CD4-positive, alpha-beta T cell treated with Interleukin-17A for 1 hour (primary cell): ENCODE data around the gene DHX8.

ENCODE experiments used
- DNase-seq: peaks from one replicate; pipeline ENCODE4 v3.0.0-alpha.2; 2020

The DHX8 gene

DNA sequence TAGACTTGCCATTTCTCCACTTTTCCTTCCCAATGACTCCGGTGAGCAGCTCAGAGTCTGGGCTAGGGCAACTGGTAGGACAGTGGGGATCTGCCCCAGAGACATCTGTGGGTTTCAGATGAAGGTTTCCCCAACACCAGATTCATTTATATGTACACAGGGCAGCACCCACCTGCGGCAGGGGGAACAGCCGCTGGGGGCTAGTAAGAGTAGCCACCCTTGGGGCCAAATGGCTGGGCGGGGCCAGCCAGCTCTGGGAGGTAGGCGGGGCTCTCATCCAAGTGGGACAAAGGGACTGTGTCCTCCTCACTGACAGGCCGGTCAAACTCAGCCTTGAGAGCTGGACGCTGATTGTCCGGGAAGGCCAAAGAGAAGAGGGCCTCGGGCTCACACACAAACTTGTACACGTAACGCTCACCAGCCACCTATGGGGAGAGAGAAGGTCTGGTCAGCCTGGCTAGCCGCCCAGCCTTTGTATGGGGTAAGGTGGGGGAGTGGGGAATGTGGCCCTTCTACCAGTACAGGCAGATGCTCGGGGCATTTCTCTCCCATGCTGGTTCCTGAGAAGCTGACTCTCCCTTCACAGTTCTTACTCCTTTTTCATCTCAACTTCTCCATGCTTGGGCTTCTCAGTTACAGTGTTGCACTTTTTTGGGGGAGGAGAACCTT lies 44.7 kb downstream of the DHX8 start:
- no peak for DNase-seq

DNA sequence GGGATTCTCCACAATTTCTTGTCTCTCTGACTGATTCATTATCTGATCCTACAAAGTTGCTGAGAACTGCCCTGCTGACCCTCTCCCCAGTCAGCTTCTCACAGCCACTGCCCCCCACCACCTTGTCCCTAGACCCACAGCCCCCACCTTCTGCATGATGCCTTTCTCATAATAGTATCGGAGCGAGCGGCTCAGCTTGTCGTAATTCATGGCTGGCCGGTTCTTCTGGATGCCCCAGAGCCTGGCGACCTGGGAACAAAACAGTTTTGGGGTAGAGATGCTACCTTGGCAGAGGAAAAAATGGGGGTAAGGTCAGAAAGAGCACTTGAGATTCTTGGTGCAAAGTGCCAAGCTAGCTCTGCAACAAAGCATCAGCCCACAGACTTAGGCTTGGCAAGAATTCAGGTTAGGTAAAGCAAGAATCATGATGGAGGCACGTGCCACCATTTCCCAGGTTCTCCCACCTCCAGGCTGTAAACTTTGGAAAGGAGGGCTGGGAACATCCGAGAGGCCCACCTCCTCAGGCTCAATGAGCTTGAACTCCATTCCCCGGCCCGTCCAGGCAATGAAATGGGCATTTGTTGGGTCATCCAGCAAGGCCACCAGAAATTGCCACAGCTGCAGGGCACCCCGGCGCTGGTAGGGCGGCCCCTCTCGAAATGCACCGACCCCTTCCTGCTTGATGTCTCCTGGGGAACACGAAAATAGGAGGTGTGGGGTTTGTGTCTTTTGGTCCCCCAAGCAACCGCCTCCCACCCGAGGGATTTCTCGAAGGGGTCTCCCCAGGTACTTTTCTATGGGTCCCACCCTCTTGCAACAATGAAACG lies 45.4 kb downstream of the DHX8 start:
- no peak for DNase-seq

DNA sequence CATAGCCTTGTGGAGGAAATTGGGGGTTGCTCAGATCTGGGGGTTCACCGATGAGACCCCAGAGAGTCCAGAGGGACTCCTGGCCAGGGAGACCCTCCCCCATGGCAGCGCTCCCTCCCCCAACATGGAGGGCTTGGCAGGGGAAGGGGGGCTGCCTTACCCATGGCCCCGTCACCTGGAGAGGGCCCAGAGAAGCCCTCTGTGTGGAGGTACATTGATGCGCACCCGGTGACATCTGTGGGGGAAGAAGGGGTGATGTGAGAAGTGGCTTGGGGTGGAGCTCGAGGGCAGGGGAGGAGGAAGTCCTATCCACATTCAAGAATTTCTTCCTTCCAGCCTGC lies 46.1 kb downstream of the DHX8 start:
- DNase-seq, result no peak

DNA sequence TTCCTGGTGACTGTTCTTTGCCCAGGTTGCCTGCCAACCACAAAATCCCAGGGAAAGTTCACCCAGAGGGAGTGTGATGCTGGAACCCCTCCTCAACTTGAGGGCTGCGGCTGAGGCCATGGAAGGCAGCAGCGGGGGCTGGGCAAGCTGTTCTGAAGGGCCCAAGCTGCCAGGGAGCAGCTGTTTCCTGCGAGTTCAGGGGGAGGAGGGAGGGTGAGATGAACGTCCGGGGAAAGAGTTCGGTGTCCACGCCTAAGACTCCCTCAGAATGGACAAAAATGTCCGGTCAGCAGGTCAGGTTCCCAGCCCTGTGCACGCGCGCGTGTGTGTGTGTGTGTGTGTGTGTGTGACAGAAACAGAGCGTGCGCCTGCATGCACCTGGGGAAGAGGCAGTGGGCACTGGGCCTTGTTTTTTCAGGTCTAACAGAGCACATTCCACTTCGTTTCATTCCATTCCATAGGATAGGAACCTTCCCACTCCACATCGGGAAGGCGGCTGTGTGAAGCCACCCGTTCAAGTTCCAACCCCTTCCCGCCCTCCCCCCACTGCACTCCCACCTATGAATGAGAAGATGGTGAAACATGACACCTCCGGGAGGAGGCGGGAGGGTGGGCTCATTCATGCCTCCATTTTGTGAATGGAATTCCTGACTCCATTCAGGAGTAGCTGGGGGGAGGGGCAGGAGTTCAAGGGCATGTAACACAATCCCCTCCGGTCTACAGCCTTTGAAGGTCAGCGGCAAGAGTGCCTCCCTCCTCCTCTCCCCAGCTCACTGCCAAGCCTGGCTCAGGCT lies 46.7 kb downstream of the DHX8 start:
- DNase-seq, result no peak

DNA sequence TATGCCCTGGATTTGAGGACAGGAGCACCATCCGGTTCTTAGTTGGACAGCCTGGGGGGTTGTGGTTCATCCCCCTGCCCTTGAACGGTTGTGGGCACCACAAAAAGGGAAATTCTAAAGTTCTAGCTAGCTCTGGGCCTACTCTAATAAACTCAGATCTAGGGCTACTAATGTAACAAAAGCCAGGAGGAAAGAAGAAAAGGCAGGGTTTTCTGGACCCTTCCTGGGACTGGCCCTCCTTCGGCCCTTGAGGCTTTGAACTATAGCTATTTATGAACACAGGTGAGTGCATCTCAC lies 47.3 kb downstream of the DHX8 start:
- DNase-seq, result no peak

DNA sequence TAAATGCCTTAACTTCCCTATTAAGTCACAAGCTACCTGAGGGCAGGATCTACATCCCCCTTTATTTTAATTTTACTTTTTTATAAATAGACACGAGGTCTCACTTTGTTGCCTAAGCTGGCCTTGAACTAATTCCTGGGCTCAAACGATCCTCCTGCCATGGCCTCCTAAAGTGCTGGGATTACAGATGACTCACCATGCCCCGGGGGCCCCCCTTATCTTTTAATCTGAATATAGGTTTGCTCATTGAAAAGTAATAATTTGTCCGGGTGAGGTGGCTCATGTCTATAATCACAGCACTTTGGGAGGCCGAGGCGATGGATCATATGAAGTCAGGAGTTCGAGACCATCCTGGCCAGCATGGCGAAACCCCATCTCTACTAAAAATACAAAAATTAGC lies 48.2 kb downstream of the DHX8 start:
- DNase-seq, result no peak

DNA sequence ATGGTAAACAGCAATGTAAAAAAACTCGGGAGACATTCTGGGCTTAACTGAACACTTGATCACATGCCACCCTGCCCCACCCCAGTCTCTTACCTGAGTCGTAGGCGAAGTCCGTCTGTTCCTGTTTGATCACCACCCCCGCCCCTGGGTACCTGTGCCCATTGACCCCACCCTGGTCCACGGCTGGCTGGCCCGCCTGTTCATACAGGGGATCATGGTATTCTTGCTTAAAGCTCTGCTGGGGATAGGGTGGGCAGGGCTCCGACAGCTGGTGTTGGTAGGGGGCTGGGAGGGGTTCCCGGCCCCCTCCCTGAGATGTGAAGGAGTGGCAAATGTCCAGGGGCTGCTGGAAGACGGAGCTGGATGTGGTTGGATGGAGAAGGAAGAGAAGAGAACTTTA lies 48.8 kb downstream of the DHX8 start:
- no peak for DNase-seq

DNA sequence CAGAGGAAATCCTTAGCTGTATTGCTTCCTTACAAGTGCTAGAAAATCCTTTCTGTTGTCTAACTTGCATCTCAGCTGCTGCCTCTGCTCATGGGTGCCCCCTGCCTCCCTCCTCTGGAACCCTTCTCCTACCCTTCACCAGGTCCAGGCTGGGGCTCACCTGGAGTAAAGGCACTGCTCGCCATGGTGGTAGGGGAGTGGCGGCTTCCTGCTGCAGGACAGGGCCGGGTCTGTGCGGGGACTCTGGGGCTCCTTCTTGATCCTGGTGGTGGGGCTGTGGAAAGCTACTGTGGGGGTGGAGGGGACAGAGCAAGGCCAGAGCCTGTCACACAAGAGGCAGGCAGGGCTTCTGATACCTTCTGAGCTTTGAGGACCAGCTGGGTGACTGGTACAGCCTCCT lies 49.9 kb downstream of the DHX8 start:
- no peak for DNase-seq

DNA sequence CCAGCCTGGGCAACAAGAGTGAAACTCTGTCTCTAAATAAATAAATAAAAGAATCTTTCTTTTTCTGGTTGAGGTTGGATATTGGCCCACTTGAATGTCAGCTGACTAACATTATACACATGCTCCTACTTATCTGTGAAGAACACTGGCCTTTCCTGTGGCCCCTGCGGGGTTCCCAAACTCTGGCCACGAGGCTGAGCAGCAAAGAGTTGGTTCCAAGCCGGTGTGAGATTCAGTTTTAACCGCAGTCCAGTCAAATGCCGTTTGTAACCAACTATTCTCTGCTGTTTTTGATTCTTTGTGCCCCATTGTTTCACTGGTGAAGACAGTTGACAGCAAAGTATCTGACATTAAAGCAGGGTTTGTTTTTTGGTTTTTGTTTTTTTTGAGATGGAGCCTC lies 51.1 kb downstream of the DHX8 start:
- no peak for DNase-seq

DNA sequence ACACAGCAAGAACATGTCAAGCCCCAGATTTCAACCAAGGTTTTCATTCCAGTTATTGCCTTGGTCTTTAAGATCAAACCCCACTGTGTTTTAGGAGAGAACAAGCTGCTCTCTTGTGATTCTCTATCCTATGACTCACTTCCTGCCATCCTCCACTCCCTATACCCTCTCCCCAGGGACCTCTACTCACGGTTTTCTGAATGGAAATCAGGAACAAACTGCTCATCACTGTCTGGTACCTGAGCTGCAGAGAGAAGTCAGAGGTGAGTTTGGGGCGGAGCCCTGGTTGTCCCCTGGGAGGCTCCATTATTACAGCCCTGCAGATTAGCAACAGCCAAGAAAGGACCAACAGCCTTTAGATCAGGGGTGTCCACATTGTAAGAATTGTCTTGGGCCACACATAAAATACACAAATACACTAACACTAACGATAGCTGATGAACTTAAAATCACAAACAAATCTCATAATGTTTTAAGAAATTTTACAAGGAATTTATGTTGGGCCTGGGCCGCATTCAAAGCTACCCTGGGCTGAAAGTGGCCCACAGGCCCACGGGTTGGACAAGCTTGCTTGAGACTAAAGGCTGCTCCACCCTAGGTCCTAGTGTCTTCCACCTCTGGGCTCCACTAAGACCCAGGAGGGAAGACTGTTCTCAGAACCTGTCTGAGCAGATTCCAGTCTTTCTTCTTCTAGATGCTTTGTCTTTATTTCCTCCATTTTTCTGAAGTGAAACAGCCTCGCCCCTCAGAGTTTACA lies 52.6 kb downstream of the DHX8 start:
- DNase-seq, result no peak

DNA sequence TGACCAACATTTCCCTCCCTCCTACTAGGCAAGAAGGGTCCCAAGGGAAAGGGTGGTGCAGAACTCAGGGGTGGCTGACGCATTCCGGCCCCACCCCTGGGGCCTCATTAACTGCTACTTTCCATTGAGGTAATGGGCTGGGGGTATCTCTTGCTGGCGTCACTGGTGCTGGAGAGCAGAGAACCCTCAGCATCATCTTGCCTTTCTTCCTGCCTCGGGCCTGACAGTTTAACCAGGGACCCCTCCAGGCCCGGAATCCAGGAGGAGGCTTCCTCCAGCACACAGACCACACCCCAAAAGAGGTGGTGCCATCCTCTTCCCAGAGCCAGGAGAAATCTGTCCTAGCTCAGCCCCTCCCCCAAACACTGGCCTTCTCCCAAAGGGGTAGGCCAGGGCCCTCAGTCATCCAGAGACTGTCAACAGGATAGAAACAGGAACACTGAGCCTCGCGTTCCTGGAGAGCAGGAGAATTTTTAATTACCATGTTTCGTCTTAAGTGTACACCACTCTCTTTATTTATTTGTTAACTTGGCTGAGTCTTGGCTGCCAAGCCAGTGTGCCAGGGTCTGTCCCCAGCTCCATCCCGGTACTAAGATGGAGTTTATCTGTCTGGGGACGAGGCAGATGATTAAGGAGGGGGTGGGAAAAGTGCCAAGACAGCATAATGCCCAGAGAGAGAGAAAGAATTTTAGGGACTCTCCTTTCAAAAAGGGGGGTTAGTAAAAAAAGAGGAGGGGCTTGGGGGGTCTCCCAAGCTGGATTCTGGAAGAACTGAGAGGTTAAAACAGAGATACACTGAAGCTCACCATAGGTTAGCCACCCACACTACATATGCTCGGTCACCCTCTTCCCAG lies 57.3 kb downstream of the DHX8 start:
- no peak for DNase-seq

DNA sequence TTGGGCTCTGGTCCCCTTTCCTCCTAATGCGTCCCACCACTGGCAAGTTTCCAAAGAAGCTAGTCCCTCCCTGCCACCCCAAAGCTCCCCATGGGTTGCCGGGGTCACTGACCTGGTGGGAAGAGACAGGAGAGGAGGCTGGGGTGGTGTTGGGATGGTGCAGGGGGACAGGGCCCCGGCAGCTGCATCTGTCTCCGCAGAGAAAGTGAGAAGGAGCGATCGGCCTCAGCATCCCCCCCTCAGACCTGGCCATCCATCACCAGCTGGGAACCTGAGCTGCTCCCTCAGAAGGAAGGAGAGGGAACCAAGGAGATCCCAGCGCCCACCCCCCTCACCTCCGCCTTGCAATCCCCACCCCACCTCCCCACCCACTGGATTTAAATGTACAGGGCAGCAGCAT lies 59.1 kb downstream of the DHX8 start:
- DNase-seq, result no peak

DNA sequence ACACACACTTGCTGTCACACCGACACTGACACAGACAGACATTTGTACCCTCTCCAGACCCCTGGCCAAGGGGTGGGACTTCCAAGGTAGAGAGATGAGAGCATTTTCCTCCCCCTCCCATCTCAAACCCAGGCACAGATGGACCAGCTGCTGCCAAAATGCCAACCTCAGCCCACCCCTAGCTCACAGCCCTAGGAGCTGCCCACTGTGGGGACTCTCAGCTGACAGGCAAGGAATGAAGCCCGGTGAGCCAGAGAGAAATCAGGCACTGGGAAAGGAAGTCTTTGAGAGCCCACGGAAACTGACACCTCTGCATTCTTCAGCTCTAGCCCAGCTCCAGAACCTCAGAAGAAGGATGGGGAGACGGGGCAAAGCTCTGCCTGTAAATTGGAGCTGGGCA lies 59.5 kb downstream of the DHX8 start:
- no peak for DNase-seq

DNA sequence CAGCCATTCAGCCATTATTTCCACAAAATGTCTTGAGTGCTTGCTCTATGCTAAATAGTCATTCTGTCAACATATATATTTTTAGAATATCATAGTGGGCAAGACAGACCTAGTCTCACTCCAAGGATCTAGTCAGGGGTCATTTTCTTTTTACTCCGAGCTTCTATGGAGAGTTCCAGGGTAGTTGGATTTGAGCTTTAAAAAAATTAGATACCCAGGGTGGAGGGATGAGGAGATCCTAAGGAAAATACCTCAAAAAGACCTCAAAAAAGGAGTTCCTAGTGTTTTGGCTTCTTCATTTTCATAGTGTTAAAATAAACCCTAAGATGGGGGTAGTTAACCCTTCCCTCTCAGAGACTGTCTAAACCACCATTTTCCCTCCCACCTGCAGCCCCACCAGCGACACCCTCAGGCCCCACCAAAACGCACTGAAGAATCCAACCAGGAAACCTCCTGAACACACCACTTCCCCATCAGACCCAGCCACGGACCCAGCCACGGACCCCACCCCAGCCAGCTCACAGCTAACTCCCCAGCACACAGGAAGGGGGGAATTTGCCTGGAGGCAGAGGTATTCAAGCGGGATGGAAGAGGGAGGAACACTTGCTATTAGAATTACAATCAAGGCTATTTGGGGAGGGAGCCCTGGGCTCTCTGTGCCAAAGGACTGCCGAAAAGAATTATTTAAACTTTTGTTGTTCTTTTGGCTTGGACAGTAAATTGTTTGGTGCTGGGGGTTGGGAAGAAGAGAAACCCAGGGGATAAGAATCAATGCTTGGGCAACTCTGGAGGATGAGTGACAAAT lies 60.2 kb downstream of the DHX8 start:
- no peak for DNase-seq

DNA sequence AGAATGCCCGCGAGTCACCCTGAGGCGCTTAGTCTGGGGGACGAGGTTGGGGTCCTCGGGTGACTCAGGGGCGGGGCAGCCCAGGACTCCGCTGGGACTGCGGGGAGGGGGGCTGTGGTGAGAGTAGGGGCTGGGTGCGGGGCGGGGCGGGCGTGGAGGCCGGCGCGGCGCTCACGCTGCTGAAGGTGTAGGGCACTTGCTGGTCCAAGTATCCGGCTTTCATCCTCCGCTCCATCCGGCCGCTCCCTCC lies 61.5 kb downstream of the DHX8 start:
- peak; percentile 29 for DNase-seq

DNA sequence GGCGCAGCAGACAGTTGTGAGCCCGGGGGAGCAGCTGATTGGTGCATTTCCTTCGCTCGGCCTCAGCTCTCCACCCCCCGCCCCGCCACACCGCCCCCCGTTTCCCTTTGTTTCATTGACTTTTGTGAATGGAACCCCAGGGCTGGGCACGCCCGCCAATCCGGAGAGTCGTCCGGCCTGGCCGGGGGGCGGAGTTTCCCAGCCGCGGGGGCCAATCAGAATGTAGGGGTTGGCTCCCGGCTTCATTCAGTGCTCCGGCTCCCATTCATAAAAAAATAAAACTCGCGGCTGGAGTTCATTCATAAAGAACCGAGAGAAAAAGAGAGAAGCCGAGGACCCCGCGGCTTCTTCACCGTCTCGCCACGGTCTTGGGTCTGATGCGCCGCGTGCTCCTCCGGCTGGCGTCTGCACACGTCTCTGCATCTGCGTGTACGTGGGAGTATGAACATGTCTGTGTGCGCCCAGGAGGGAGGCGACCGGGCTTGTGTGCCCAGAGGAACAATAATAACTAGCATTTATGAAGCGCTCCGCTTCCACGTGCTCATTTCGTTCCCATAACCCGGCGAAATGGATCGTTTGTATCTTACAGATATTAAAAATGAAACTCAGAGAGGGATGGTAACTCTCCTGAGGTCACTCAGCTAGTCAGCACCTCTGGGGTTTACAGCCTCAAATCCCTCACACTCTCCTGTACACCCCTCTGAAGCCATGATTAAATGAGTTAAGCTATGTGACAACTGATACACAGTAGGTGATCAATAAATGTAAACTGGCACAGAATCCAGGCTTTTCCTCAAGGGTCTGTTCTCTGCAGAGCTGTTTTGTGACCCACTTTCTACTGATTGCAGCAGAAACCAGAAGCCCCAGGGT lies 62.8 kb downstream of the DHX8 start, which contains the start of gene ETV4:
Gene ETV4 (minus strand): TSS at position 22 of the 870 bp plus-strand sequence. CDS start 723 bp downstream, outside the sequence.
- DNase-seq, result peak; percentile 92

DNA sequence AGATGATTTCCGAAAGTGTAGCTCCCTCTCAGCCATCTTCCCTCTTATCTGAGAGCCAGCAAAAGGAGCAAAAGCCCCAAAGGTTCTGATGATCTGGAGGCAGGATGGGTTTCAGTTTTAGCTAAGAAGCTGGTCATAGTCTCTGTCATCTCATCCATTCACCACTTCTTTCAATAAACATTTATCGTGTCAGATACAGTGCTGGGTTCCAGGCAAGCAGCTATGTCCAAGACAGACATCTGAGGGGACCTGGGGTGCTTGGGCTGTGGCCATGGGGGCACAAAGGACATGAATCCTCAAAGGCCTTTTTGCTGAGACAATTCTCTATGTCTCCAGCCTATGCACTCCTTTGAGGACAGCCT lies 63.4 kb downstream of the DHX8 start:
- DNase-seq, result no peak

DNA sequence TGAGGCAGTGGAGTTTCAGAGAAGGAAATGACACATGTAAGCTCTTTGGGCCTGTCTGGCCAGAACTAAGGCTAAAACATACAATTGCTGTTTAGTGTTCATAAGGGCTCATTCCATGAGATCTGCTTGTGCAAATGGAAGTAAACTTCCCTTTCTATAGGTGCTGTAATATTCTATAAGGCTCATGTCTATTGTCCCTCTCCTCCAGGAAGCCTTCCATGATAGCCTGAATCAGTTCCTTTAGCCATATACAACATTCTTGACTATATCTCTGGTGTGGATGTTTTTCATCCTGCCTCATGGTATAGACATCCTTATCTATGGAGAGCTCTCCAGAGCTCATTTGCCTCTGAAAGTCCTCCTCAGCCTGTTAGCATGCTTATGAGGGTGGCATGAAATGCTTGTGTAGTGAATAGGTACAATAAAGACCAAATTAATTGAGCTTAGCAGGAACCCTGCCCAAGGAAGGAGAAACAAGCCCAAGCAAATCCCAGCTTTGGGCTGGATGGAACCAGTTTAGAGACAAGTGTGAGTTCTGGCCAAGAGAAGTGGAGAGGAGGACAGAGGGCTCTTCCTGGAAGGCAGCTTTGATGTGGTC lies 64.0 kb downstream of the DHX8 start:
- DNase-seq, result no peak

DNA sequence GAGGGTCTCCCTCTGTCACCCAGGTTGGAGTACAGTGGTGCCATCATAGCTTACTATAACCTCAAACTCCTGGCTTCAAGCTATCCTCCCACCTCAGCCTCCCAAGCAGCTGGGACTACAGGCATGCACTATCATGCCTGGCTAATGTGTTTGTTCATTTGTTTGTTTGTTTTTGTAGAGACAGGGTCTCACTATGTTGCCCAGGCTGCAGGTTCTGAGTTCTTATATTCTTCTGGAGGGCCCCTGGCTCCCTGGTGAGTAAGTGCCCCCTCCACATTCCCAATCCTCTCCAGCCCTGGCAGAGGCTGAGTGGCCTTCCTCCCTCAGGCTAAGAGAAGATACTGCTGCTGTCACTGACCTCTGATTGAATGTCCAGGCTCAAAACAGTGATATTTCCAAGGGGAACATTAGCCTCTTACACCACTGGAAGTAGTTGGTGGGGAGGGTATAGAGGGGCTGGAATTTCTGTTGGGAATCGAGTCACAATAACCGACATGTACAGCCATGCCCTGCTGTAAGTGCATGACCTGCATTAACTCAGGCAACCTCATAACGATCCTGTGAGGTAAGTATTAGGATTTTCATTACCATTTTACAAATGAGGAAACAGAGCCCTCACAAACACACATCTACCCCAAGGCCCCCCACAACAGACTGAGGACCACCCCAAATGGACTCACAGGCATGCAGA lies 65.1 kb downstream of the DHX8 start:
- no peak for DNase-seq

DNA sequence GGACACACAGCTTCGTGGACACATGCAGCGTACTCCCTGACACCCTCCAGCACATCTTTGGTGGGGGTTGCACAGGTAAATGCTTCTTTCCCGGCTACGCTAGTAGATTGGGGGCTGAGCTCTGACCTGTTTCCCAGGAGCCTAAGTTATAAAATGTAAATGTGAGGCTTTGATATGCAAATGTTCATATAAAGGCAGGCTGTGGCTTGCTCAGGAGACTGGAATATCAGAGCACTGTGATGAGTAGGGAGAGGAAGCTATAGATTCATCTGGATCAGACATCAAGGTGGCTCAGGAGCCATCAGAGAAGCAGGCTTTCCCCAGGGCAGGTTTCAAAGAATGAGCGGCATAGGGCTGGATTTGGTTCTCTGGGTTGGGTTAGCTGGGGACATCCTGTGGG lies 65.7 kb downstream of the DHX8 start:
- DNase-seq, result no peak
